Motor neuron (in vitro differentiated cells): Measurements from ENCODE around the gene CBLN3. TPM values are rescaled to one million over a fixed set of nuclear protein-coding genes. Genes with fewer than 3 reads are reported as not detected.

ENCODE experiments used
- ATAC-seq, 8 experiments: fragments of 200-7000 bp; cut with Tn5 transposase; replicated peaks in 6 of 8; 2 replicates each; pipeline ENCODE4 v1.8.0; 2021; ENCODE audit warnings: mild to moderate bottlenecking in 8 of 8, moderate library complexity in 8 of 8
- H3K27ac ChIP-seq, 2 donors: fragments of 250-450 bp; sonication (Bioruptor Pico); 2 replicates each; pipeline ENCODE4 v1.9.0; 2021; ENCODE audit warnings: antibody characterized with exemption in 2 of 2, mild to moderate bottlenecking in 2 of 2, moderate library complexity in 1 of 2
- H3K4me1 ChIP-seq, 2 donors: fragments of 250-450 bp; sonication (Bioruptor Pico); replicated peaks in 1 of 2; 2 replicates each; pipeline ENCODE4 v1.6.1; 2021; ENCODE audit warnings: antibody characterized with exemption in 2 of 2, mild to moderate bottlenecking in 2 of 2, moderate library complexity in 1 of 2
- H3K4me3 ChIP-seq, 5 donors: fragments of 250-450 bp; sonication (Bioruptor Pico); 2 replicates each; pipeline ENCODE4 v1.9.0; 2021; ENCODE audit warnings: antibody characterized with exemption in 5 of 5, mild to moderate bottlenecking in 5 of 5, moderate library complexity in 4 of 5
- WGBS, 10 experiments: fragments of 450-650 bp; shearing (Covaris generic); methylation state at CpG; one replicate each; pipeline ENCODE4 v1.0.0; 2022; 5-methylcytosine and 5-hydroxymethylcytosine counted together
- in situ Hi-C, 9 experiments: fragments of 400-800 bp; cut with MboI; loops; one replicate each; pipeline ENCODE4 v1.15.0; 2021; ENCODE audit warnings: low sequenced_read_pairs in 9 of 9, low pct_unique_long_range_greater_than_20kb in 2 of 9; ENCODE audit not compliant: unreplicated experiment in 9 of 9
- total RNA-seq, 8 experiments: library from RNA; unstranded; fragments of 300-600 nt; gene quantifications; 2 replicates each; pipeline versions ENCODE4 v1.2.3 to v1.2.4, GENCODE V29; 2022

Gene CBLN3
- total RNA-seq, 8 experiments from 2014 or later, result 0.16 to 7.9 (median 1.1) TPM

DNA sequence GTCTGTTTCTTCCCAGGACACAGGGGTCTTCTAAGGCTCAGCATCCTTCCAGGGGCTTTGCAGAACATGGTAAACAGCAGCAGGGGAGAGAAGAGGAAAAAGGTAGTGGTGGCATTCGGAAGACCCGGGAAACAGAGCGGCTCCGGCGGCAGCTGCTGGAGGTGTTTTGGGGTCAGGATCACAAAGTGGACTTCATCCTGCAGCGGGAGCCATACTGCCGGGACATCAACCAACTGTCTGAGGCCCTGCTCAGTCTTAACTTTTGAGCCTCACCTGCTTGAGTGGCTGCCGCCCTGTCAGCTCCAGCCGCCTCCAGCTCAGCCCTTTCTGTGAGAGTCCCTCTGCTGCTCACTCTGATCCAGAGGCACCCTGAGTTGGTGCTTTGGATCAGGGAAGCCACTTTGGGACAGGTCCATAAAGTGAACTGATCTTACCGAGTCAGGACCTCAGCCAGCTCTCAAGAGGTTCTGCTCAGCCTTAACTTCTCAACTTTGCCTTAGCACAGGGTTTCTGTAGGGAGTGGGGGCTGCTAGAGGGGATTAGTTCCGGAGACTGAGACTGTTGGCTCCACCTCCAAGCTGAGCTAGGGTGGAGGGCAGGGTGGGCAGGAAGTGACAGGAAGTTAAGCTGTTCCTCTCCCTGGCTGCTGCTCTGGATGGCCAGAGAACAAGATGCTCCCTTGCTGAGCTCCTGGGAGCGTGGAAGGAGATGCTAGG lies 7.7 kb upstream of the CBLN3 start:
- in situ Hi-C loops, result loop anchor here in 8 of 9 experiments (10.0 to 25.0 kb wide), 3 partner anchors 100 to 192 kb away; partner anchors contain the start of genes ADCY4 (in 8 of the 8), RIPK3 (in 8 of the 8) and TINF2 (in 1 of the 8)

DNA sequence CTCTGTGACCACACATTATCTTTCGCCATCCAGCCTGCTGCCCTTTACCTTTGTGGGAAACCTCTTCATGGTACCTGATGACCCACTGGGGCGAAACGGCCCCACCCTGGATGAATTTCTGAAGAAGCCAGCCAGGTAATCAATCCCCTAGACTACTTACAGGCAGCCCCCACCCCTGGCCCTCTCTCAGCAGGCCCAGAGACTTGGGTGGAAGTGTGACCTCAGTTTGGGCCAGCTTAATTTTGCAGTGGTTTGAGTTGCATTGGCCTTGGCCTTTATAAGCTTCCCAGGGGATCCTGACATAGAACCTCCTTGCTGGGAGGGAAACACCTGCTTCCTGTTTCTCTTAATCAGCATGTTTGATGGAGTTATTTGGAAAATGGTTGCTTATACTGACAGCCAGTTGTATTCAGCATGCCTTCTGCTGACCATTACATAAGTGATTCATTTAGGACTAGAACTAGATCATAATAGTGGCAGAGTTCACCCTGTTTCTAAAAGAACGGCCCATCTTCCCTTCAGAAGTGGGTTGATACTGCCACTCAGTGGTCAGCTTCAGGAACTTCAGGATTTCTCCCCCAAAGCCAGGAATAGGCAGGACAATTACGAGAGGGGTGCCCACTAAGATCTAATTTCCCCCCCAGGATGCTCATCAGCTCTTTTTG lies 7.0 kb upstream of the CBLN3 start:
- ATAC-seq, result peak; percentile 17 to 75 (median 64)
- peaks cover 3 to 10% of the 10 kb centered on the region in 2 donors for H3K4me1 ChIP-seq
- in situ Hi-C loops, result loop anchor here in 8 of 9 experiments (10.0 to 25.0 kb wide), 3 partner anchors 99 to 192 kb away; partner anchors contain the start of genes ADCY4 (in 8 of the 8), RIPK3 (in 8 of the 8) and TINF2 (in 1 of the 8)
- no peak overlapping the region for H3K4me3 ChIP-seq
- 0 to 100% (median 53%) methylated on average over 1 to 3 of the region's 5 CpGs; no CpG with 5 or more reads in 5 of the 10 experiments for WGBS, 10 experiments
- H3K27ac ChIP-seq, result no peak overlapping the region

More for the DNA sequence above, 7.7 kb upstream of the CBLN3 start:
- no peak for ATAC-seq
- Histone ChIP-seq H3K27ac (no peak overlapping the region), H3K4me1 (peaks cover 4 to 12% of the 10 kb centered on the region in 2 donors), H3K4me3 (no peak overlapping the region)
- 0 to 100% (median 90%) methylated on average over 1 to 4 of the region's 12 CpGs; no CpG with 5 or more reads in 5 of the 10 experiments for WGBS, 10 experiments

DNA sequence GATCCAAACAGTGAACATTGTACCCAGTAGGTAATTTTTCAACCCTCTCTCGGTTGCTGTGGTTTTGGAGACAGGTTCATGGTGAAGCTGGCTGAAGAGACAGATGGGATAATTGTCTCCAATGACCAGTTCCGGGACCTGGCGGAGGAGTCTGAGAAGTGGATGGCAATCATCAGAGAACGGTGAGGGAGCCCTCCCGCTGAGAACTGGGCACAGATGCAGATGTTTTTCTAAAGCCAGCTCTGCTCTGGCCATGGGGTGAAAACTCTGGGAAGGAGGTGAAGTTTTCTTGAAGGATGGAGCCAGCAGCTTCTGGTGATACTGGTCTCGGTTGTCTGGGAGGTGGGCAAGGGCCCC lies 6.5 kb upstream of the CBLN3 start:
- Histone ChIP-seq H3K27ac (no peak overlapping the region), H3K4me1 (peaks cover 3 to 5% of the 10 kb centered on the region in 2 donors), H3K4me3 (no peak overlapping the region)
- in situ Hi-C loops, result loop anchor here in 8 of 9 experiments (10.0 to 25.0 kb wide), 3 partner anchors 99 to 191 kb away; partner anchors contain the start of genes ADCY4 (in 8 of the 8), RIPK3 (in 8 of the 8) and TINF2 (in 1 of the 8)
- 65 to 90% (median 88%) methylated on average over 2 to 5 of the region's 6 CpGs; no CpG with 5 or more reads in 5 of the 10 experiments for WGBS, 10 experiments
- ATAC-seq, result no peak

DNA sequence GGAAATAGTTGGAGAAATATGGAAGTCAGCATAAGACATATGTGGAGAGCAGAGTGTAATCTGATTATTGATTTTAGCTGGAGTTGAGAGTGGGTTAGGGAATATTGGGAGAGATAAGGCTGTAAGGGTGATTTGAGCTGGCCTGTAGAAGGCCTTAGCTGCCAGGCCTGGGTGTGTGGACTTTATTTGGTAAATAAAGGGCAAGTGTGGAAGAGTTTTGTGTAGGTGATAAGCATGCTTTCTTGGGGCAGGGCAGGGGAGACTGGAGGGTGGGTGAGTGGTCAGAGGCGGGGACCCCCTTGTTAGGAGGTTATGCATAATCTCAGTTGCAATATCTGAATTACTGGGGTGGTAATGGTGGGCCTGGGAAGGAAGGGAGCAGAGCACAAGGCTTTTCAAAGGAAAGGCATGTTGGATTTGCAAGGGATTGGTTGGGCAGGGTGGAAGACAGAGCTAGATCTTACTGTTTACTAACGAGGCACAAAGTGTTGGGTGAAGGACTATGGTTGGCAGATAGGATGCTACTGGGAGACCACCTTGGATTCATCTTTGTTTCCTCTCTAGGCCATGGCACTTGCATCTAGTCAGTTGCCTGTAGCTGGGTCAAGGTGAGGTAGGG lies 5.8 kb upstream of the CBLN3 start:
- H3K27ac ChIP-seq, result no peak overlapping the region
- ATAC-seq, result no peak
- WGBS, 10 experiments, result 20 to 100% (median 73%) methylated on average over 1 to 2 of the region's 2 CpGs; no CpG with 5 or more reads in 3 of the 10 experiments
- peaks cover 4 to 8% of the 10 kb centered on the region in 2 donors for H3K4me1 ChIP-seq
- no peak overlapping the region for H3K4me3 ChIP-seq
- in situ Hi-C loops, result loop anchor here in 8 of 9 experiments (10.0 to 25.0 kb wide), 3 partner anchors 98 to 190 kb away; partner anchors contain the start of genes ADCY4 (in 8 of the 8), RIPK3 (in 8 of the 8) and TINF2 (in 1 of the 8)

DNA sequence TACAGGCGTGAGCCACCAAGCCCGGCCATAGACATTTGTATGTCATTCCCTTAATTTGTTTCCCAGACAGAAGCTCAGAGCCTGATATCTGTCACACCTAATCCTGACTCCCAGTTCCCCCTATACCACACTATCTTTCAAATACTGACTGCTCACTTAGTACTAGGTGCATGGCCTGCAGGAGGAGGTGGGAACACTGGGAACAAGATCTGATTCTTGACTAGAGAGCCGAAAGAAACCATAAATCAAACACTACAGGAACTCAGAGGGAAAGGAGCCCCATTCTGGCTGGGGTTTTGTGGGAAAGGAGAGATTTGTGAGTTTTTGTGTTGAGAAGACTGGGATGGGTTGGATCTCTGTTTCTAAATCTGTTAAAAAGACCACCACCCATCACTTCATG lies 5.2 kb upstream of the CBLN3 start:
- no peak overlapping the region for H3K27ac ChIP-seq
- in situ Hi-C loops, result loop anchor here (5.0 to 25.0 kb wide), 4 partner anchors 97 to 190 kb away; partner anchors contain the start of genes ADCY4 (in 8 of the 9), RIPK3 (in 8 of the 9) and TINF2 (in 1 of the 9)
- no peak for ATAC-seq
- WGBS, 10 experiments, result 80 to 100% (median 100%) methylated on average over 1 of the region's 3 CpGs; no CpG with 5 or more reads in 7 of the 10 experiments
- H3K4me3 ChIP-seq, result no peak overlapping the region
- H3K4me1 ChIP-seq, result peaks cover 4 to 8% of the 10 kb centered on the region in 2 donors

DNA sequence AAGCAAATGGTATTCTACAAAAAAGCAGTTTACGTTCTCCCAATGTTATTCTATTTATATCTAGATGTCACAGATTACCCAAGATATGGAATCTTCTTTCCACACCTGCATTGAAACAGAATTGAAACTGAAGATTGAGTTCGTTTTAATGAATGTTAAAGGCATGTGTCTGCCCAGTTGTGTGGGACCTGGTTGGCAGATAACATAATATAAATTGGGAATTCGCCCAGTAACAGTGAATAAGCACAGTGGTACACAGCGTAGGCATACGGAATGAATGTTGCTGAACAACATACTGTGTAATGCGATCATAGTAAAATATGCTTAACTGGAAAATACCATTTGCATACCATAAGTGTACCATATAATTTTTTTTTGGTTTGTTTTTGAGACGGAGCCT lies 4.6 kb upstream of the CBLN3 start:
- Histone ChIP-seq H3K4me3 (no peak overlapping the region), H3K27ac (no peak overlapping the region), H3K4me1 (peaks cover 4 to 11% of the 10 kb centered on the region in 2 donors)
- WGBS, 10 experiments, result 43 to 100% (median 85%) methylated on average over 1 to 7 of the region's 7 CpGs; no CpG with 5 or more reads in 1 of the 10 experiments
- ATAC-seq, result no peak
- in situ Hi-C loops, result loop anchor here (5.0 to 25.0 kb wide), 4 partner anchors 97 to 189 kb away; partner anchors contain the start of genes ADCY4 (in 8 of the 9), RIPK3 (in 8 of the 9) and TINF2 (in 1 of the 9)

DNA sequence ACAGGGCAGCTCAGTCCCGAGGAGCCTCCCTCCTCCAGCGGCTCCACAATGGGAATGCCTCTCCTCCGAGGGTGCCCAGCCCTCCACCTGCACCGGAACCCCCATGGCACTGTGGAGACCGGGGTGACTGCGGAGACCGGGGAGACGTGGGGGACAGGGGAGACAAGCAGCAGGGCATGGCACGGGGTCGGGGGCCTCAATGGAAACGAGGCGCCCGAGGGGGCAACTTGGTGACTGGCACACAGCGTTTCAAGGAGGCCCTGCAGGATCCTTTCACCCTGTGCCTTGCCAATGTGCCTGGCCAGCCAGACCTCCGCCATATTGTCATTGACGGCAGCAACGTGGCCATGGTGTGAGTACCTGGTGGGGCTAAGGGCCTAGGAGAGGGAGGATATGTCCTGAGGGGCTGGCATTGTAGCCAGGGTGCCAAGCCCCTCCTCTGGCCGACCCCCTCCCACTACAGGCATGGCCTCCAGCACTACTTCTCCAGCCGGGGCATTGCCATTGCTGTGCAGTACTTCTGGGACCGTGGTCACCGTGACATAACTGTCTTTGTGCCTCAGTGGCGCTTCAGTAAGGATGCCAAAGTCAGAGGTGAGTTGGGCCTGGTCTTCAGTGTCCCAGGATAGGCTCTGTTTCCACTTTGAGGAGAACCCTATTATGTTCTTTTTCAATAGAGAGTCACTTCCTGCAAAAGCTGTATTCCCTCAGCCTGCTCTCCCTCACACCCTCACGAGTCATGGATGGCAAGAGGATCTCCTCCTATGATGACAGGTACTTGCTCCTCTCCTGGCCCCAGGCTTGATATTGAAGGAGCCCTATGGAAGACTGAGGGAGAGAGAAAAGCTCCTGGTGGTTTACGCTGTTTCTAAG lies 3.0 kb upstream of the CBLN3 start:
- in situ Hi-C loops, result loop anchor here (5.0 to 25.0 kb wide), 4 partner anchors 95 to 188 kb away; partner anchors contain the start of genes ADCY4 (in 8 of the 9), RIPK3 (in 8 of the 9) and TINF2 (in 1 of the 9)
- no peak for ATAC-seq
- Histone ChIP-seq H3K4me1 (peaks cover 4 to 11% of the 10 kb centered on the region in 2 donors), H3K4me3 (no peak overlapping the region), H3K27ac (no peak overlapping the region)
- WGBS, 10 experiments, result 69 to 100% (median 86%) methylated on average over 1 to 6 of the region's 24 CpGs; no CpG with 5 or more reads in 3 of the 10 experiments

DNA sequence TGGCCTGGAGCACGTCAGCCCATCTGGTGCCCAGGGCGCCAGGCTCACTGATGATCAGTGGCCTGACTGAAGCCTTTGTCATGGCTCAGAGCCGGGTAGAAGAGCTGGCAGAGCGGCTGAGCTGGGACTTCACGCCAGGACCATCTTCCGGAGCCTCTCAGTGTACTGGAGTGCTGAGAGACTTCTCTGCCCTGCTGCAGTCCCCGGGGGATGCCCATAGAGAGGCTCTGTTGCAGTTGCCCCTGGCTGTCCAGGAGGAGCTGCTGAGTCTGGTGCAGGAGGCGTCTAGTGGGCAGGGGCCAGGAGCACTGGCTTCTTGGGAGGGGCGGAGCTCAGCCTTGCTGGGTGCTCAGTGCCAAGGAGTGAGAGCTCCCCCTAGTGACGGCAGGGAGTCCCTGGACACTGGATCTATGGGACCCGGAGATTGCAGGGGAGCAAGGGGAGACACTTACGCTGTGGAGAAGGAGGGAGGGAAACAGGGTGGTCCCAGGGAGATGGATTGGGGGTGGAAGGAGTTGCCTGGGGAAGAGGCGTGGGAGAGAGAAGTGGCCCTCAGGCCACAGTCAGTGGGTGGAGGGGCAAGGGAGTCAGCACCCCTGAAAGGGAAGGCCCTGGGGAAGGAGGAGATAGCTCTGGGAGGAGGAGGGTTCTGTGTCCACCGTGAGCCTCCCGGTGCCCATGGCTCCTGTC lies 2.2 kb upstream of the CBLN3 start:
- in situ Hi-C loops, result loop anchor here (5.0 to 25.0 kb wide), 4 partner anchors 94 to 187 kb away; partner anchors contain the start of genes ADCY4 (in 8 of the 9), RIPK3 (in 8 of the 9) and TINF2 (in 1 of the 9)
- H3K27ac ChIP-seq, result no peak overlapping the region
- peak; percentile 15 to 63 (median 28) for ATAC-seq
- H3K4me3 ChIP-seq, result no peak overlapping the region
- H3K4me1 ChIP-seq, result peaks cover 4 to 11% of the 10 kb centered on the region in 2 donors
- 0 to 64% (median 59%) methylated on average over 2 to 8 of the region's 15 CpGs; no CpG with 5 or more reads in 6 of the 10 experiments for WGBS, 10 experiments

DNA sequence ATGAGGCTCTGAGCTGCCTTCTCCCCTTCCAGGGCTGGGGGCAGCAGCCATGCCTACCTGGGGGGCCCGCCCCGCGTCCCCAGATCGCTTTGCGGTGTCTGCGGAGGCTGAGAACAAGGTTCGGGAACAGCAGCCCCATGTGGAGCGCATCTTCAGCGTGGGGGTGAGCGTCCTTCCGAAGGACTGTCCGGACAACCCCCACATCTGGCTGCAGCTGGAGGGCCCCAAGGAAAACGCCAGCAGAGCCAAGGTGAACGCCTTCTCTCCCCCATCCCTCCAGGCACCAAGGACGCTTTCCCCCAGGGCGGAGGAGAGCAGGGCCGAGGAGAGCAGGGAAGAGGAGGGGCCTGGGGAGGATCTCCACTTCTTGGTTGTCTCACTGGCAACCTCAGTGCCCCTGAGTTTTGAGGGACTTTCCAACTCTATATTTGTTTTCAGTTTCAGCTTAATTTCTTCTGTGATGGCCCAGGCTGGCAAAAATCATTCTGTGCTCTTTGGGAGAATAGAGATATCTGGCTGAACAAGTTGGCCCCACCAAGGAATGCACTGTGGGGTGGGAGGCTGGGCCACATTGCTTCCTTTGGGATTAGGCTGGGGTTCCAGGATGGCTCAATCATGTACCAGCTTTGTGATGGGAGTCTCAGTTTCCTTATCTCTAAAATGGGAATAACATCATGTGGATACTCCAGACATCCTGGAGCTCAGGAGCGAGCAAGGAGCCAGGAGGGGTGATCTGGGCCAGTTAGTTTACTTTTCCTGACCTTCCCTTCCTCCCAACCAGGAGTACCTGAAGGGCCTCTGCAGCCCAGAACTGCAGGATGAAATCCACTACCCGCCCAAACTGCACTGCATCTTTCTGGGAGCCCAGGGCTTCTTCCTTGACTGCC lies 1.5 kb upstream of the CBLN3 start:
- H3K4me3 ChIP-seq, result peak overlapping the region; percentile 31 to 56 (median 50)
- 0 to 100% (median 53%) methylated on average over 1 to 10 of the region's 19 CpGs; no CpG with 5 or more reads in 3 of the 10 experiments for WGBS, 10 experiments
- H3K27ac ChIP-seq, result peak overlapping the region in 1 of 2 donors; percentile 81
- ATAC-seq, result peak in 3 of 8 experiments; percentile 4 to 11 (median 8)
- in situ Hi-C loops, result loop anchor here (5.0 to 25.0 kb wide), 4 partner anchors 94 to 186 kb away; partner anchors contain the start of genes ADCY4 (in 8 of the 9), RIPK3 (in 8 of the 9) and TINF2 (in 1 of the 9)
- peaks cover 0 to 11% of the 10 kb centered on the region in 2 donors for H3K4me1 ChIP-seq

DNA sequence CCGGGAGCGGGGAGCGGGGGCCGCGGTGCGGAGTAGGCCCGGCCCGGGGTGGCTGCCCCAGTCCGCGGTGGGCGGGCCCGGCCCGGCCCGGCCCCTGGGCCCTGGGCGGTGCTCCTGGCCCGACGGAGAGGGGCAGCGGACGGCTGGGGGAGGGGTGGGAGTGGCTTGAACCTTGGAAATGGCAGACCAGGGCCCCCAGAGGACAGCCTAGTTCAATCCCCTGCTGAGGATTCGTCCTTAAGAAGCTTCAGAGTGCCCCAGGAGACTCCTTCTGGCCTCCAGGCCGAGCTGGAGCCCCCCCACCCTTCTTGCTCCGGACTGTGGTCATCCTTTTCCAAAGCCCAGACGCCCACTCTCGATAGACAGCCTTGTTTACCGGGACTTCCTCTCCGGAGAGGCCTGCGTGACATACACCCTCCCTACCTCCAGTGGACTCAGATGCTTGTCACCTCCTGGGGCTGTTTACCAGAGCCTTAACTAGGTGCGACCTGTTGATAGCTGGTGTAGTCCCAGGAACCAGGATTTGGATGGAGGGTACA lies 744 bp upstream of the CBLN3 start:
- Histone ChIP-seq H3K4me1 (peaks cover 0 to 11% of the 10 kb centered on the region in 2 donors), H3K4me3 (peak overlapping the region; percentile 31 to 56 (median 50)), H3K27ac (peak overlapping the region; percentile 31 to 81)
- ATAC-seq, result peak; percentile 60 to 85 (median 84)
- in situ Hi-C loops, result loop anchor here (5.0 to 25.0 kb wide), 4 partner anchors 93 to 185 kb away; partner anchors contain the start of genes ADCY4 (in 8 of the 9), RIPK3 (in 8 of the 9) and TINF2 (in 1 of the 9)
- WGBS, 10 experiments, result 8 to 20% (median 11%) methylated on average over 1 to 6 of the region's 28 CpGs; no CpG with 5 or more reads in 7 of the 10 experiments
